Esophagus squamous epithelium (tissue), 4 donors: ENCODE data around the gene PAGE2B.

Experiments used
- CTCF ChIP-seq, 6 experiments: fragments of 450-650 bp in 4 of 6; fragments of 200-600 bp in 2 of 6; sonication (generic) in 2 of 6; IDR thresholded peaks; one replicate each; pipeline ENCODE4 v1.5.1; 2016 to 2019; ENCODE audit warnings: antibody characterized with exemption in 6 of 6, mild to moderate bottlenecking in 4 of 6, moderate library complexity in 4 of 6
- POLR2A ChIP-seq, 4 donors: fragments of 450-650 bp; IDR thresholded peaks; one replicate each; pipeline ENCODE4 v1.6.1; 2017; ENCODE audit warnings: antibody characterized with exemption in 4 of 4, mild to moderate bottlenecking in 4 of 4, moderate library complexity in 3 of 4

GRCh38 chrX:55028040-55028439, 46.8 kb upstream of the PAGE2B start:
- TF ChIP-seq CTCF (IDR thresholded peaks at IDR 0.05) (no peak), POLR2A (IDR thresholded peaks at IDR 0.05) (no peak)
